Endothelial cell of umbilical vein (primary cell): Measurements from ENCODE around the gene ZNF77. TPM values are rescaled to one million over a fixed set of nuclear protein-coding genes. Genes with fewer than 3 reads are reported as not detected.

Experiments used
- BruUV-seq: library from RNA; stranded (reverse); fragments of 400-500 nt; replicated peaks from 2 replicates; lab custom pipeline; 2021; lab: Mats Ljungman, UMichigan
- CTCF ChIA-PET: fragments of 300-600, 350-600 bp; sonication (Branson Sonifier 250); formaldehyde crosslinking; loops from one replicate; lab custom pipeline; 2021; ENCODE audit warnings: antibody characterized with exemption, inconsistent platforms; lab: Charles Lee
- POLR2A ChIA-PET: fragments of 300-600, 350-600 bp; sonication (Branson Sonifier 250); formaldehyde crosslinking; loops from one replicate; lab custom pipeline; 2021; ENCODE audit warnings: antibody characterized with exemption, inconsistent platforms; lab: Charles Lee
- DNase-seq: peaks from one replicate; pipeline ENCODE4 v3.0.0-alpha.2; 2011; ENCODE audit warnings: low read depth, low spot score
- FAIRE-seq: peaks from 2 replicates; lab custom pipeline; 2011; peaks lifted over from hg19 to GRCh38; lab: Jason Lieb, UNC
- H2AFZ ChIP-seq: 2 replicates; pipeline ENCODE4 v1.6.0; 2012; ENCODE audit warnings: low read depth, low read length, control low read depth, inconsistent platforms
- H3K27ac ChIP-seq: 2 replicates; pipeline ENCODE4 v1.5.1; 2011; ENCODE audit warnings: low read depth, mild to moderate bottlenecking, control low read depth, low read length, moderate library complexity; ENCODE audit not compliant: insufficient read depth
- H3K27me3 ChIP-seq, 2 experiments: 2 replicates each; pipeline versions ENCODE4 v1.6.0 to v1.6.1; 2011; ENCODE audit warnings: low read length in 2 of 2, mixed read lengths in 1 of 2; ENCODE audit not compliant: control insufficient read depth in 2 of 2, insufficient read depth in 2 of 2
- H3K36me3 ChIP-seq, 2 experiments: 2 replicates in 1 of 2; 3 replicates in 1 of 2; pipeline ENCODE4 v1.5.1; 2011; ENCODE audit warnings: low read length in 2 of 2, mild to moderate bottlenecking in 1 of 2, moderate library complexity in 1 of 2; ENCODE audit not compliant: control insufficient read depth in 2 of 2, insufficient read depth in 2 of 2; ENCODE audit errors: extremely low read depth in 1 of 2
- H3K4me1 ChIP-seq: 3 replicates; pipeline ENCODE4 v1.5.1; 2011; ENCODE audit warnings: mild to moderate bottlenecking, low read length; ENCODE audit not compliant: control insufficient read depth, insufficient read depth; ENCODE audit errors: extremely low read depth
- H3K4me2 ChIP-seq: 2 replicates; pipeline ENCODE4 v1.6.1; 2011; ENCODE audit warnings: low read length, control low read depth, mixed read lengths; ENCODE audit not compliant: insufficient read depth
- H3K4me3 ChIP-seq, 3 experiments: fragments of 200-600 bp in 1 of 3; sonication (generic), shearing (Covaris generic) in 1 of 3; replicated peaks in 1 of 3; 2 replicates each; pipeline ENCODE4 v1.5.1; 2011 to 2016; ENCODE audit warnings: control low read depth in 3 of 3, low read length in 3 of 3, mild to moderate bottlenecking in 2 of 3, inconsistent platforms in 1 of 3, low read depth in 1 of 3, moderate library complexity in 1 of 3; ENCODE audit not compliant: insufficient read depth in 1 of 3
- H3K79me2 ChIP-seq: 2 replicates; pipeline ENCODE4 v1.6.0; 2012; ENCODE audit warnings: low read length, inconsistent platforms; ENCODE audit not compliant: control insufficient read depth, insufficient read depth
- H3K9ac ChIP-seq: replicated peaks from 2 replicates; pipeline ENCODE3; 2011; ENCODE audit warnings: low read length, control low read depth; ENCODE audit not compliant: insufficient read depth; ENCODE audit errors: extremely low read depth
- H3K9me1 ChIP-seq: replicated peaks from 3 replicates; pipeline ENCODE4 v1.6.0; 2011; ENCODE audit warnings: mild to moderate bottlenecking, low read length; ENCODE audit not compliant: control insufficient read depth, insufficient read depth; ENCODE audit errors: extremely low read depth
- H3K9me3 ChIP-seq: replicated peaks from 2 replicates; pipeline ENCODE4 v1.5.1; 2012; ENCODE audit warnings: low read length, inconsistent platforms; ENCODE audit not compliant: control insufficient read depth, insufficient read depth
- H4K20me1 ChIP-seq: replicated peaks from 2 replicates; pipeline ENCODE3; 2011; ENCODE audit warnings: mild to moderate bottlenecking, low read length; ENCODE audit not compliant: control insufficient read depth, insufficient read depth; ENCODE audit errors: extremely low read depth
- CTCF ChIP-seq, 2 donors: IDR thresholded peaks; 1 replicate in 1 of 2; 2 replicates in 1 of 2; pipeline ENCODE4 v1.5.1; 2011; ENCODE audit warnings: low read length in 2 of 2, mild to moderate bottlenecking in 2 of 2, moderate library complexity in 2 of 2, control low read depth in 1 of 2, inconsistent platforms in 1 of 2, low read depth in 1 of 2; ENCODE audit not compliant: insufficient read depth in 1 of 2; ENCODE audit errors: extremely low read depth in 1 of 2
- EZH2 ChIP-seq: IDR thresholded peaks from 2 replicates; pipeline ENCODE4 v1.6.1; 2012; ENCODE audit warnings: borderline replicate concordance, low read depth, mild to moderate bottlenecking, moderate library complexity, low read length, inconsistent platforms; ENCODE audit not compliant: severe bottlenecking
- FOS ChIP-seq: IDR thresholded peaks from 2 replicates; pipeline ENCODE4 v1.6.1; 2011; ENCODE audit warnings: mild to moderate bottlenecking, low read length, moderate library complexity, borderline replicate concordance; ENCODE audit not compliant: insufficient read depth
- GATA2 ChIP-seq: IDR thresholded peaks from 2 replicates; pipeline ENCODE4 v1.7.0; 2011; ENCODE audit warnings: low read depth, mild to moderate bottlenecking, moderate library complexity, mixed read lengths, low read length; ENCODE audit not compliant: insufficient read length, insufficient read depth
- JUN ChIP-seq: IDR thresholded peaks from 2 replicates; pipeline ENCODE4 v1.6.1; 2011; ENCODE audit warnings: borderline replicate concordance, low read depth; ENCODE audit not compliant: insufficient read length, insufficient read depth
- MYC ChIP-seq: IDR thresholded peaks from one replicate; pipeline ENCODE4 v1.6.1; 2011; ENCODE audit warnings: mild to moderate bottlenecking, low read depth, low read length
- POLR2A ChIP-seq: IDR thresholded peaks from 2 replicates; pipeline ENCODE4 v1.6.1; 2012; ENCODE audit warnings: low read depth, mild to moderate bottlenecking, control low read depth, low read length
- POLR2AphosphoS5 ChIP-seq: IDR thresholded peaks from 2 replicates; pipeline ENCODE4 v1.6.1; 2012; ENCODE audit warnings: low read depth, mild to moderate bottlenecking, control low read depth, low read length, moderate library complexity; ENCODE audit not compliant: insufficient read depth
- dilution Hi-C: fragments of 300-500 bp; cut with MboI; formaldehyde crosslinking; loops from one replicate; pipeline ENCODE4 v1.15.0; 2019; ENCODE audit warnings: low sequenced_read_pairs; ENCODE audit not compliant: extremely low pct_ligation_motif_present
- intact Hi-C: fragments of 100-400 bp; cut with micrococcal nuclease; formaldehyde crosslinking; loops from one replicate; pipeline ENCODE4 v1.10.0; 2022
- polyA plus RNA-seq, 4 experiments: library from polyadenylated mRNA; depleted of rRNA in 3 of 4; stranded (reverse) in 3 of 4; unstranded in 1 of 4; fragments of >200 nt; gene quantifications; 2 replicates each; pipeline versions ENCODE4 v1.2.1 to v1.2.3, GENCODE V29; 2011 to 2012; ENCODE audit warnings: missing spikeins in 1 of 4
- total RNA-seq: library from RNA; stranded (reverse); gene quantifications from 2 replicates; pipeline ENCODE4 v1.2.3, GENCODE V29; 2021
- TF ChIP-seq, protein P1 (sequence below): IDR thresholded peaks from 2 replicates; pipeline ENCODE4 v1.6.1; 2011; ENCODE audit not compliant: insufficient read depth, insufficient read length

The ZNF77 gene
- total and polyA plus RNA-seq, 2 donors (not counting 3 experiments of a cell fraction or from before 2014, with no cell fraction given): 5.9 to 10.2 TPM

GRCh38 chr19:2885736-2886135 is 59.0 kb downstream of the ZNF77 start:
- TF ChIP-seq JUN (no peak), CTCF (IDR thresholded peaks at IDR 0.05; ENCODE audit: extremely low read depth in 1 of 2, insufficient read depth in 1 of 2, low read depth in 1 of 2, low read length in 2 of 2) (no peak), MYC (no peak), GATA2 (no peak), FOS (no peak), EZH2 (no peak), POLR2AphosphoS5 (no peak), POLR2A (no peak)
- TF ChIP-seq, protein P1, sequence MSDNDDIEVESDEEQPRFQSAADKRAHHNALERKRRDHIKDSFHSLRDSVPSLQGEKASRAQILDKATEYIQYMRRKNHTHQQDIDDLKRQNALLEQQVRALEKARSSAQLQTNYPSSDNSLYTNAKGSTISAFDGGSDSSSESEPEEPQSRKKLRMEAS: no peak
- POLR2A ChIA-PET: no interaction called here
- dilution Hi-C loops: no loop called here
- Histone ChIP-seq H3K9me3 (no peaks in the 10 kb centered on the region), H3K4me3 (no peak overlapping the region), H3K79me2 (no peaks in the 10 kb centered on the region), H3K27ac (no peak overlapping the region), H3K4me2 (no peak overlapping the region), H2AFZ (no peak overlapping the region), H3K9me1 (no peaks in the 10 kb centered on the region), H3K27me3 (no peaks in the 10 kb centered on the region), H4K20me1 (no peaks in the 10 kb centered on the region), H3K36me3 (no peaks in the 10 kb centered on the region), H3K9ac (no peak overlapping the region), H3K4me1 (peaks cover 3% of the 10 kb centered on the region)
- intact Hi-C loops: no loop called here
- no peak for DNase-seq
- CTCF ChIA-PET: interaction anchor here (2.1 kb wide), 1 partner anchor 65 kb away, joined by 12 read pairs; no protein-coding TSS in a partner anchor
- no peak for FAIRE-seq
- BruUV-seq: no TSS peak
